Measurements from ENCODE around the gene ESRRA.

Gene ESRRA

DNA sequence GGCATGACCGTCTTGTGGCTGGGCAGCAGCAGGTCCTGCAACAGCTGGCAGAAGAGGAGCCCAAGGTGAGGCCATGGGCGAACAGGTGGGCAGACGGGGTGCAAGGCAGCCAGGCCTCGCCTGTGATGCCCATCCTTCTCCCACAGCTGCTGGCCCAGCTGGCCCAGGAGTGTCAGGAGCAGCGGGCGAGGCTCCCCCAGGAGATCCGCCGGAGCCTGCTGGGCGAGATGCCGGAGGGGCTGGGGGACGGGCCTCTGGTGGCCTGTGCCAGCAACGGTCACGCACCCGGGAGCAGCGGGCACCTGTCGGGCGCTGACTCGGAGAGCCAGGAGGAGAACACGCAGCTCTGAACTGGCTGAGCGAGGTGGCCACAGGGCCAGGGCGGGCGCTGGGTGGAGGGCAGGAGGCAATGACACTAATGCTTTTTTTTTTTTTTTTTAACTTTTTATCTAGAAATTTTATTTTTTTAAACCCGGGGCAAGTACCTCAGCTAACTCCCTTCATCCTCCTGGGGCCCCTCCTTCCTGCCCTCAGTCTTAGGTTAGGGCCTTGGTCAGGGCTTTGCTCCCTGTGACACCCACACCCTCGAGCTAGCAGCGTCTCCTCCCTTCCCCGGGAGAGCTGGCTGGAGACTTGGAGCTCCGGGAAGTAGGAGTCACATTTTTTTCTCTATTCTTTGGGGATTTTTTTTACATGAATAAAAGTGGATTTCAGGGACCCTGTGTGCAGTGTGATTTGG lies 37.9 kb upstream of the ESRRA start:
- TF ChIP-seq, protein P1, sequence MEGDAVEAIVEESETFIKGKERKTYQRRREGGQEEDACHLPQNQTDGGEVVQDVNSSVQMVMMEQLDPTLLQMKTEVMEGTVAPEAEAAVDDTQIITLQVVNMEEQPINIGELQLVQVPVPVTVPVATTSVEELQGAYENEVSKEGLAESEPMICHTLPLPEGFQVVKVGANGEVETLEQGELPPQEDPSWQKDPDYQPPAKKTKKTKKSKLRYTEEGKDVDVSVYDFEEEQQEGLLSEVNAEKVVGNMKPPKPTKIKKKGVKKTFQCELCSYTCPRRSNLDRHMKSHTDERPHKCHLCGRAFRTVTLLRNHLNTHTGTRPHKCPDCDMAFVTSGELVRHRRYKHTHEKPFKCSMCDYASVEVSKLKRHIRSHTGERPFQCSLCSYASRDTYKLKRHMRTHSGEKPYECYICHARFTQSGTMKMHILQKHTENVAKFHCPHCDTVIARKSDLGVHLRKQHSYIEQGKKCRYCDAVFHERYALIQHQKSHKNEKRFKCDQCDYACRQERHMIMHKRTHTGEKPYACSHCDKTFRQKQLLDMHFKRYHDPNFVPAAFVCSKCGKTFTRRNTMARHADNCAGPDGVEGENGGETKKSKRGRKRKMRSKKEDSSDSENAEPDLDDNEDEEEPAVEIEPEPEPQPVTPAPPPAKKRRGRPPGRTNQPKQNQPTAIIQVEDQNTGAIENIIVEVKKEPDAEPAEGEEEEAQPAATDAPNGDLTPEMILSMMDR (conservative IDR thresholded peaks at IDR 0.05) = no peak
- peak overlapping the region; percentile 100 for H3K27ac ChIP-seq

DNA sequence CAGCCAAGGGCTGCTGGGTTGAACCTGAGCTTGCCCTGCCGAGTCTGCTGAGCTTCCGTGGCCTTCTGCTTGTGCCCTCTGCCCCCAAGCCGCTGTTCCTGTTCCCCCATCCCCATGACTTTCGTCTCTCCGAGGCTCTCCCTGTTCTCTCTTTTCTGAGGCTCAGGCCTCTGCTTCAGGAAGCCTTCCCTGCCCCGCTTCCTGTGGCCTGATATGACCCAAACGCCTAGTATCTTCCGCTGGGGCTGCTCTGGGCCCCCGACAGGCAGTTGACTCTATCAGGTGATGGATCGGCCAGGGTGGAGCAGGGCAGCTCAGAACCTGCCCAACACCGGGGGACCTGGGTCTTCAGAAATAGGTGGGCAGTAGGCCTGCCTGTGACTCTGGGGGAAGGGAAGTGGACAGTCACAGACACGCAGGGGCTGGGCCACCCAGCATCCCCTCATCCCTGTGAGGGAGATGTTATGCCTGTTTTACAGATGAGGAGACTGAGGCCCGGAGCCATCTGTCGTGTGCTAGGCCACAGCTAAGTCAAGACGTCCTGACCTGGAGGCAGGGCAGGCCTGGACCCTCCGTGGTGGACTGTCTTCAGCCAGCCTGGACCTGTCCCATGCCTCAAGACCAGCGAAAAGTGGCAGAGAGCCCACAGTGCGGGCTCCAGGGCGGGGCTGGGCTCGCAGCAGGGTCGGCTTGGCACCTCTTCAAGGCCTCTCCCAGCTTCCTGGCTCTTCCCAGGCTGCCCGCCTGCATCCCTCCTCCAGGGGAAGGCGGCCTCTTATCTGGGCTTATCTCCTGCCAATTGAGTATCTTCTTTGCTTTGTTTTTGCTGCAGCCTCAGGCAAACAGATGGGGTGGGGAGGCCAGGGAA lies 37.1 kb upstream of the ESRRA start:
- peak overlapping the region; percentile 100 for H3K27ac ChIP-seq
- TF ChIP-seq, protein P1 (conservative IDR thresholded peaks at IDR 0.05) = no peak

DNA sequence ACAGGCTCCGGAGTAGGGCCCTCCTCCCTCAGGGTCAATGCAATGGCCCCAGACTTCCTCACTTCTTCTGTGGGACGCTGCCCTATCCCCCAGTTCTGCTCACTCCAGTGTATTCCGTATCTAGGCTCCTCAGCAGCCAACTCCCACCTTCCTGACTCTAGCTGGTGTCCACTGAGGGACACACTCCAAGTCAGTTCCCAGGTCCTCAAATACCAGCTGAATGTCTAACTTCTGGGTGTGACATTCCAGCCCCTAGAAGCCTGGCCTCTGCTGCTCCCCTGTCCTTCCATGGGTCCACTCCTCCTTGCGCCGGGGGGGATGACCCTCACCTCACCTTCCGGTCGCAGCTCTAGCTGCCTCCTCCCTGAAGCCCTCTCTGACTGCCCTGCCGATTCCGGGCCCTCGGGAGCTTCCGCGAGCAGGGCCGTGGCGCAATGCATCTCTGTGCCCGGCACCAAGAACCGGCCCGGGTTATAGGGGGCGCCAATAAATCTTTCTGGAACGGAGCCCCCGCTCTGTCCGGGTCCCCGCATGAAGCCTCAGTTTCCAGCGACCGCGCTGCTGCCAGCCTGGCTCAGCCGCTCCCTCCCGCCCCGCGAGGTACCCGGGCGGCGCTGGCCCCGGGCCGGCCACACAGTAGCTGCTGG lies 36.3 kb upstream of the ESRRA start:
- peak overlapping the region; percentile 100 for H3K27ac ChIP-seq
- TF ChIP-seq, protein P1 (conservative IDR thresholded peaks at IDR 0.05) = no peak

DNA sequence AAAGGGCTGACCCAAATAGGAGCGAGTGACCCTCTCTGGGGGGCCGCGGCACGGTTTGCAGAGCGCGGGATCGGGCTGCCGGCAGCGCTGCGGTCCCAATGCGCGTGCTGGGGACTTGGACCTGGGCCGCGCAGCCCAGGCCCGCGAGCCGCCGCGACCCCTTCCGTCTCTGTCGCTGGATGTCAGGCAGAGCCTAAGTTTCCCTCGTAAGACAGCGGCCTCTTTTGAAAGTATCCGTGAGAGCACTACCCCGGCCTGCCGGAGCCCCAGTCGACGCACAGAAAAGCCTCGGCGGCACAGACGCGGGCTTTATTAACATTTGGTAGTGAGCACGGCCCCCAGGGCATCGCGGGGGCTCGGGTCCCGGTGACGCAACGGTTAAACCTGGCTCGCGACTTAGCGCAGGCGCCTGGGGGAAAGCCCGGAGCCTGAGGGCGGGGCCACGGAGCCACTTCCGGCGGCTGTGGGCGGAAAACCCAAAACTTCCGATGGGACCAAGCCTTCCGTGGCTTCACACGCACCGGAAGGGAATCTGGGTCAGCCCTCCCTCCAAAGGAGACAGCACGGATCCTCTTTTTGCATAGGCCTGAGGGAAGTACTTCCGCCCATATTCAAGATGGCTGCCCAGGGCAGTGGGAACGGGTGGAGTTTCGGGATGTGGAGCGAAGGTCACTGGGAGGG lies 35.6 kb upstream of the ESRRA start:
- TF ChIP-seq, protein P1 (conservative IDR thresholded peaks at IDR 0.05) = peak; percentile 52
- H3K27ac ChIP-seq = peak overlapping the region; percentile 100

DNA sequence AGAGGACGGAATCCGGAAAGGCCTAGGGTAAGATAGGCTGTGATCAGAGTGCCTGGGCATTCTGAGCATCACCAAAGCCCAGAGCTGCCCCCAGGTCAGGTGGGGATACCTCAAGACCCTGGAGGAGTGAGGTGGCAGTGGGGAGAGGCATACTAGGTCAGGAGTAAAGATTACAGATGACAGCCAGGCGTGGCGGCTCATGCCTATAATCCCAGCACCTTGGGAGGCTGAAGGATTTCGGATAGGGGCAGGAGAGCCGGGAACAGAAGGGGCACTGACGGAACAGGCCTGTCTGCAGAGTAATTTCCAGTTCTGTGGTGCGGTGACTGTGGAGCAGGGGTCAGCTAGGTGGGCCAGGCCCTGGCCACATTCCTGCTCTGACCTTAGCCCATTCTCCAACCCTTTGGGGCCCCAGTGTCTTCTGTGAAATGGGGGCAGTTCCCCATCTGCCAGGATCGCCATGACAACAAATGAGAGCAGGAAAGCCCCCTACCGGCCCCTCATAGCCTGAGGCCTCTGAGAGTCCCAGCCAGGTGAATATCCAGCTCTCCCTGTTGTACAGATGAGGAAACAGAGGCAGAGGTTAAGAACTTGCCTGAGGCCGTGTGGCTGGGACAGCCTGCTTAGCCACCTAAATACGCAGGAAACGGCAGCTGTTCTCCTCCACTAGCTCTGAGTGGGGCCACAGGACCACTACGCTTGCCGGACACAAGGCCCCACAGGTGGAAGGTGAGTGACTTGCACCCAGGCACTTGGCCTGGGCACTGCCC lies 30.1 kb upstream of the ESRRA start:
- H3K27ac ChIP-seq = peak overlapping the region; percentile 99
- TF ChIP-seq, protein P1 (conservative IDR thresholded peaks at IDR 0.05) = no peak

DNA sequence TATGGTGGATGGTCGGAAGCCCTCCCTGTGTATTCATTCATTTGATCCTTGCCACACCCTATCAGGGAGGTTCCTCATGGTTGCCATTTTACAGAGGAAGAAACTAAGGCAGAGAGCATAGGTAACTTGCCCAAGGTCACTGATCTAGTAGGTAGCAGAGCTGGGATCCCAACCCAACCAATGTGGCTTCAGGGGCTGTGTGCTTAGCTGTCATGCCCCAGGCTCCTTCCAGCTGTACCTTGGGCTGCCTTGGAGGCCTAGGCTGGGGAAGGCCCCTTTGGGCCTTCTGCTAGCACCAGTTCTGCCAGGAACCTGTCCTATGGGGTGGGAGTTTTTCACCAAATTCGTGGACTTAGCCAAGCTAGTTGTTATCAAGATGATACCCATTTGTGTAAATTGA lies 29.5 kb upstream of the ESRRA start:
- H3K27ac ChIP-seq = peak overlapping the region; percentile 99; the same call in 1 of the 2 replicates
- TF ChIP-seq, protein P1 (conservative IDR thresholded peaks at IDR 0.05) = no peak

Measured in VCaP (cell line).